Hepatic stellate cell (primary cell): Measurements from ENCODE around the gene FBXL14.
"Not testable (repeated sequence)": the region's sequence is repeated elsewhere in the genome, so short reads cannot be mapped to it uniquely, and the experiment has no call there.

ENCODE experiments used
- DNase-seq: peaks from one replicate; pipeline ENCODE4 v3.0.0; 2011; ENCODE audit warnings: low spot score

Gene FBXL14

GRCh38 chr12:1620092-1620491, 25.7 kb upstream of the FBXL14 start:
- DNase-seq, result no peak

- DNase-seq, result no peak
Measured at GRCh38 chr12:1619587-1619986, 25.2 kb upstream of the FBXL14 start.

DNA sequence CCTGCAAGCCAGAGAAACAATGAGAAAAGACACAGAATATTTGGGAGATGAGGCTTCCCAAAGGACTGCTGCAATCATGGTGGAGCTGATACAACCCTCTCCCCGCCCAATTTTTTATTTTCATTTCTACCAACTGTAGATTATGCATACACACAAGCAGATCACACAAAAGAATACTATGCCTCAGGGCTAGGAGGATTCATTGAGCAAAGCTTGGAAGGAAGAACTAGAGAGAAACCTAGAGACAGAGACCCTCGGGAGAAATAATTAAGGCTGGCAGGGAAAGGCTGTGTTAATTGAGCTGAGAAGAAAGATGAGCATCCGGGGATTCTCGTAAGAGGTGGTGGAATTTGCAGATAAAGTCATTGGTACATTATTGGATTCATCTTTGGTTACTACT, 24.8 kb upstream of the FBXL14 start:
- no peak for DNase-seq

DNA sequence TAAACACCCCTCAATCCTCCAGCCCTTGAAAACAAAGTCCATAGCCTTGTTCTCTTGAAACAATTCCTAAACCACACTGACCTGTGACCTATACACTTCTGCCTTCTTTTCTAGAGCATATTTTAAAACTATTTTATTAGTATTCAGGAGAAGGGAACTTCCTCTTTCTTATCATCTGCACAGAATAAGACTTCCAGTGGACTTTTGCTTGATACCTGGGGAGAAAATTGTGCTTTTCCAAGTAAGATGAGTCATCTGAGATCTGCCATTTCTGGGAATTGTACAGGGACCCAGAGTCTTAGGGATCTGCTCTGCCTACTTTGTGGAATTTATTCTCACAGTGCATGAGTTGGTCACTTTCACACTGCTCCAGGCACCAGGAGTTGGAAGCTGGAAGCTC, 24.1 kb upstream of the FBXL14 start:
- DNase-seq, result no peak

- DNase-seq, result no peak
Measured at GRCh38 chr12:1616233-1617066, 22.1 kb upstream of the FBXL14 start.

DNA sequence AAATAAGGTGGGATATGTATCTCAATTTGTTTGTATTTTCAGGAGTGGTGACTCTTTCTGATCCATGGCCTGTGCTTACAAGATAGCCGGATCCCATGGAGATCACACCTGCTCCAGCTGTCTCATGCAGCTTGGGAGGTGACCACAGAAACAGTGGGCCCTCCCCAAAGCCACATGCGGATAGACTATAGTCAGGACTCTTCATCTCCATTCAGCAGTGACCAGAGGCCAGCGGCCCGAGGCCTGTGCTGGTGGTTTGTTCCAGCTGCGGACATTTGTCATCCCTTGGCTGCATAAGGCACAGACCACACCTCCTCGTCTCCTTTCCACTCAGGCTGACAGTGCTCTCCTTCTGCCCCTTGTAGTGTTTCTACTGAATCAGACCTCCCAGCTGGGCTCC, 20.0 kb upstream of the FBXL14 start:
- DNase-seq, result no peak

DNA sequence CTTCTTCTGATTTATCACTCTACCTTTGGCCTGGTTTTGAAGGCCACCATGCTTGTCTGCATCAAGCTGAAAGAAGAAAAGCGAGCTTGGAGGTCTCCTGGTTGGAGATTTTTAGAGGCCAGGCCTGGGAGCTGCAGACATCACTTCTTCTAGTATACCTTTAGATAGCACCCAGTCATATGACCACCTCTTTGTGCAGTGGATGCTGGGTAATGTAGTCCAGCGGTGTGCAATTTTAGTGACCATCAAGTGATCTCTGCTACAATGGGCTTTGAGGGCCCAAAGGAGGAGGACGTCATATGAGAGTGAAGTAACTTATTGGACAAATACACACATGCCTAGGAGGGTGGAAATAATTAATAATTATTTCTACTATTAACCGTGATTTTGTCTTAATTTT, 19.5 kb upstream of the FBXL14 start:
- no peak for DNase-seq

DNA sequence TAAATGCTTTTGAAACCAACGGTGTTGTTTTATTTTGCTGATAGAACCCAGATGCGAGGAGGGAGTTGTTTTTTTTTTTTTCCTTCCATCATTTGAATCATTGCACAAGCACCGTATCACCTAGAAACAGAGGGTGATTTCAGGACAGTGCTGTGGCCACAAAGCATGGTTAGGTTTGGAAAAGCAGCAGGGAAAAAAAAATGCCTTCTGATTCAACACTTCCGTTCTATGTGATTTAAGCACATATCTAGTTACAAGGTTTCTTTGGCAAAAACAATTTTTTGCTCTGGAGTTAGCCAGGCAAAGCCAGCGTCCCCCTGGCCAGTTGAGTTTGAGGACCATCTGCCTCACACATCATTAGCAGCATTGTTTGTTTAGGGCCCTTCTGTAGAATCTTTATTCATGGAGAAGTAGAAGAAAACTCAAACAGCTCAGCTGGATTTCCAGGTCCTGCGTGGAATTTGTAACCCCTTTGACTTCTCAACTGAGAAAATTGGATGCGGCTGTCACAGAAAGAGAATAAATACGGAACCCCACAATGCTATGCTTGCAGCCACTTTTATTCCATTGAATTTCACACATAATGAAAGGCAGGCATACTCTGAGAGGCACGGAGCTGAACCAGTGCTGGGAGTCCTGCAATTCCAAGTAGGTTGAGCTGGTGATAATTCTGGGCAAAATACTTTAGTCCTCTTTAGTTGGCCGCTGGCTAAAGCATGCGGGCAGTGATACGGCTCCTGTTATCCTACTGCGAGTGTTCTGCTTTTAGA, 17.6 kb upstream of the FBXL14 start:
- DNase-seq, result no peak

DNA sequence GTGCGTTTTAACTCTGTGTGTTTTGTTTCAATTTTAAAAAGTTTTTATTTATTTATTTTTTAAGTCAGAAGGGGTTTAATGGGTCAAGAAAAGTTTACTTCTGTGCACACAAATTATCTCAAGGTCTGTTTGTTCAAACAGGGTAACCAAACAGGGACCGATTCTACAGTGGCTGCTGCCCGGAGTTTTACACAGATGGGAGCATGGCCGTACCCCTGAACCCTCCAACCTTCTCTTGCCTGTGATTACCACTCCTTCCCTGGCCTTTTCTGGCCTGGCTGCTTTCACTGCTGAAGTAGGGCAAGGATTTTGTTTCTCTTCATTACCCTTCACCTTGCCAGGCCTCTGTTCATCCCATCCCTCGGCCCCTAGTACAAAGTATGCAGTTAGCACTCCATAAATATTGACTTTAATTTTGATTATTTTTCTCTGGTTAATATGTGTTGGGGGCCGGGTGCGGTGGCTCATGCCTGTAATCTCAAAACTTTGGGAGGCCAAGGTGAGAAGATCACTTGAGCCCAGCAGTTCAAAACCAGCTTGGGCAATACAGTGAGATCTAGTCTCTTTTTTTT, 15.8 kb upstream of the FBXL14 start:
- no peak for DNase-seq

DNA sequence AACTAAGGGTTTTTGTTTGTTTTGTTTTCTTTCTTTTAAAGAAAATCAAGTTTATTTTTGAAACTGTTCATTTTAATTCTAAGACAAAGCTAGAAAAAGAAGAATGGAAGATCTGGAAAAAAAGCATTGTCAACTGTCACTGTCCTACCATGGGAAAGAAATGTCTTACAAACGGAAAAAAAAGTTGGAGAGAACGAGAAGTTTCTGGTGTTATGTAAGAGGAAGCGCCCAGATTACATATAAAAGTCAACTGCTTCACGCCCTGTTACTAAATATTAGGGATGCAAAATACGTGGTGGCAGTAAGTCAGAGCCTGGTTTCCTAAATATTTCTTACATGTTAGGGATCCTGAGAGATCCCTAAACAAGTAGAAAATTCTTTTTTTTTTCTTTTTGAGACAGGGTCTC, 14.3 kb upstream of the FBXL14 start:
- no peak for DNase-seq

DNA sequence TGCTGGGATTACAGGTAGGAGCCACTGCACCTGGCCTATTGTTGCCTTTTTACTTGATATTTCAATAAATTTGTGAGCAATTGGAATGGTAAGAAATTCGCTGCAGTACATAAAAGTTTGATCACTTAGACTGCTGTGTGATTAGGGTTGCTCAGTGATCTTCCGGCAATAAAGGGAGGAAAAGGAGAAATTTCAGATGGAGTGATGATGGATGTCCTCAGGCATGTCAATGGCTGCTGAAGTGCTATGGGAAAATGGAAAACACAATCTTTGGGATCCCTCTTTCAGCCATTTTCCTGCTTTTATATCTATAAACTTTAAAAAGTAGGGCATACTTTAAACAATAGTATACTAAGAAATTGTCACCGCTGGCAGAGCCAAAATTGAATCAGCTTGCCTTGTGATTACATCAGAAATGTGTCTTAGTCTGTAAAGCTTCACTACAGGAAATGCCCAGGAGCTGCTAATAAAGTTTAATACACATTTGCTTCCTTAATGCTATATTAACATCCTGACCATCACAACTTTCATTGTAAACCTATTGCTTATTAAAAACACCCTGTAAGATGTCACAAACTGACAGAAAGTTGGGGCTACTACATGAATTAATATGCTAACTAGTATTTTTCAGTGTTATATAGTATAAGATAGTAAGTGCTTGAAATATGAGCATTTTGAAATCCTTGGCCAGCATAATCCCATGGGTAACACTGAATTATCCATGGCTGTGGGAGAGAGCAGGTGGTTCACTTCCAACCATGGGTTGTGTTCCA, 13.7 kb upstream of the FBXL14 start:
- no peak for DNase-seq

DNA sequence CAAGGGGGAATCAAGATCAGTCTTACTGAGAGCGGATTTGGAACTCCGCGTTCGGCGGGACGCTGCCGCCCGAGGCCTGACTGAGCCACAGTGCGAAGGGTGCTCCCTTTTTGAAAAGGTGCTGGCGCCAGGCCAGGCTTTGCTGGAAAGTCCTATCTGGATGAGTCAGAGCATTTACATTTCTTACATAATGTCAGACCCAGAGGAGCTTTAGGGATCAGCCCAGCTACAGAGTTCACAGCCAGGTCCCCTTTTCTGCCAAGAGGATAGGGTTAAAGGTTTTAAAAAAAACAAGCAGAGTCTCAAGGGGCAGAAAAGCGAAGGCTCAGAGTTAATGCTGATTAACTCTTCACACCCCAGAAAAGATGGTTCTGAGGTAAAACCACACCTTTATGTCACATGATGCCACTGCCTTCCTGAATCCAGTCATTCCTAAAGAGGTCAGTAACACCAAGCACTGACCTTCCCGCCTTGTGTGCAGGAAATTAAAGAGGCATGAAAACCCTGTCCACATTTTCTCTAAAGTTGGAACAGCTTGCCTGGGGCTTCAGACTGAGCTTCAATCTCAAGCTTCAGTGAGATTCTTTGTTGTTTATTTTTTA, 11.7 kb upstream of the FBXL14 start:
- DNase-seq, result peak; percentile 66

GRCh38 chr12:1605129-1606020, 11.0 kb upstream of the FBXL14 start:
- peak; percentile 73 for DNase-seq

DNA sequence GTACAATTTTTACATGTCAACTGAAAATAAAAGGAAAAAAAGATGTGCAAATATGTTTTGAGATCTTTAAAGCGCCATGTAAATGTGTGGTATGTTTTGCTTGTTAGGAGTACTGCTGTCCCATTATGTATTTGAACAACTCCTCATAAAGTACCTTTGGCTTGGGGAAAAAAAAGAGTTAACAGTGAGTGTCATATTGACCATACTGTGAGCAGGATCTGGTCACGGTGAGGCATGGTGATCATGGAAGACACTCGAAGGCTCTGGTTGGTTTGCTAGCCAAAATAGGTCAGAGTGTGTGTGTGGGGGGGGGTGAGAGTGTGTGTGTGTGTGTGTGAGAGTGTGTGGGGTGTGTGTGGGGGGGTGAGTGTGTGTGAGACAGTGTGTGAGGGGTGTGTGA, 10.1 kb upstream of the FBXL14 start:
- DNase-seq, result no peak

- DNase-seq, result no peak
Measured at GRCh38 chr12:1603269-1603993, 9.1 kb upstream of the FBXL14 start.

GRCh38 chr12:1602706-1603105, 8.3 kb upstream of the FBXL14 start:
- DNase-seq, result not testable (repeated sequence)

DNA sequence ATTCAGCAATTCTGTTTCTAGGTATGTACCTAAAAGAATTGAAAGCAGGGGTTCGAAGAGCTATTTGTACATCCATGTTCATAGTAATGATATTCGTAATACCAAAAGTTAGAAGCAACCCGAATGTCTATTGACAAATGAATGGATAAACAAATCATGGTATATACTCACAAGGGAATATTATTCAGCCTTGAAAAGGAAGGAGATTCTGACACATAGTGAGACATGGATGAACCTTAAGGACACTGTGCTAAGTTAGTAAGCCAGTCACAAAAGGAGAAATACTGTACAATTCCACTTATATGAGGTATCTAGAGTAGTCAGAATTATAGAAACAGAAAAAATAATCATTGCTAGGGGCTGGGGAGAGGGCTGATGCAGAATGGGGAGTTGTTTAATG, 4.4 kb upstream of the FBXL14 start:
- no peak for DNase-seq

DNA sequence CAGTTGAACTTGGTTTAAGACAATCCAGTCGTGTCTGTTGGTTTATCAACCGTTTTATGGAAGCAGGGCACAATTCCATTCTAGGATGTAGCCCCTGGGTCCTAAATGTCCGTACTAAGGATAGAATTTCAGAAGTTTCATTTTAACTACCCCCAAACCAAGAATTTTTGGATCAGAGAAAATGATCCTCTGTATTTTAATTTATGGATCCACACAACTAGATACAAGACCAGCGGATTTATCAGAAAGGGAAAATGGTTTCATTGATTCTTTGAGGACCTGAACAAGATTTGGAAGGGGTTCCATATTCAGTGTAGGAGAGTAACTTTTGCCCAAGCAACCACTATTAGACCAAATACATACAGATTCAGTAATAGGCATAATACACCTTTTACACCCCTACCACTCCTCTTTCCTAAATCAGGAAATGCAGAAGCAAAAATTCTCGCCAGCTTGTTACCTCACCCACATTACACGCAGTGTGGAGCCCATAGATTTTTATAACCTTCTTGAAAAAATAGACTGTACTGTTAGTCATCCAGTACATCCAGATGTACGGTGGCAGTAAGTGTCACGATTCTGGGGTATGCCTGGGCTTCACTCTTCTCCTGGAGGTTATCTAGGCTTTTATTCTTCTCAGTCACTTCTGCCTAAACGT, 1.4 kb upstream of the FBXL14 start:
- no peak for DNase-seq

DNA sequence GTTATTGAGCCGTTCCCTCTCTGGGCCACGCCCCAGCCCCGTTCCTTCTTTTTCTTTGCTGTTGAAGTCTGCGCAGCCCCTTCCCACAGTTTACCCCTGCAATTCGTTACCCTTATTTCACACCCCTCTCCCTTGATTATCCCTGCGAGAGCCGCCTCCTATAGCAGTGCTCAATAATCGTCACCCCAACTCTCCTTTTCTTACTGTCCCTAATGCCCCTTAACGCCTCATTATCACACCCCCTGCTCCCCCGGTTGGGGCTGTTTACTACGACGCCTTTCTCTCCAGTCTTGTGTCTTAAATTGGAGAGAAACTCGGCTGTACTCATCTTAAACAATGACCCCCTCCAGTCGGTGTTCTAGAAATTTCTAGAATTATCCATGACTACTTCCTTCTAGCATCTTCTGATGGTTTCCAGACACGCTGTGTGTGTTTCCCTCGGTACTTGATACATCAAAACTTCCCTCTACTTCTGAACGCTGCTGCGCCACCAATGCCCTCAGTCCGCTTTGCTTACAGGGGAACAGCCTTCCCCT, 713 bp upstream of the FBXL14 start:
- DNase-seq, result no peak

DNA sequence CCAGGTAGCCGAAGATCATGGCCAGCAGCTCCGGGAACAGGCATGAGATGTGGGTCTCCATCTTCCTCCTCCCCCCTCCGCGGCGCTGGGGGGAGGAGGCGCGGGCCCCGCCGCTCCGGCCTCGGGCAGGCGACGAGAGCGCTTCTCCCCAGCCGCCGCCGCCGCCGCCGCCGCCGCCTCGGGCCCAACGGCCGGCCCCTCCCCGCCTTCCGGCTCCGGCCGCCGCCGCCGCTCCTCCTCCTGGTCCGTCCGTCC, 448 bp downstream of the FBXL14 start:
- DNase-seq, result no peak
